SKM-1 treated with dmso at 0.1 percent for 144 hours (cell line): ENCODE measurements around the gene MUC2.

Source experiments
- DNase-seq: peaks from one replicate; lab custom pipeline; 2025; ENCODE audit not compliant: unreplicated experiment; lab: John Stamatoyannopoulos, UW

The MUC2 gene

GRCh38 chr11:1050581-1051355 lies 23.9 kb upstream of the MUC2 start:
- DNase-seq: peak; percentile 46

GRCh38 chr11:1051356-1052132 lies 23.1 kb upstream of the MUC2 start:
- DNase-seq: no peak

GRCh38 chr11:1052133-1053011 lies 22.3 kb upstream of the MUC2 start:
- DNase-seq: no peak

DNA sequence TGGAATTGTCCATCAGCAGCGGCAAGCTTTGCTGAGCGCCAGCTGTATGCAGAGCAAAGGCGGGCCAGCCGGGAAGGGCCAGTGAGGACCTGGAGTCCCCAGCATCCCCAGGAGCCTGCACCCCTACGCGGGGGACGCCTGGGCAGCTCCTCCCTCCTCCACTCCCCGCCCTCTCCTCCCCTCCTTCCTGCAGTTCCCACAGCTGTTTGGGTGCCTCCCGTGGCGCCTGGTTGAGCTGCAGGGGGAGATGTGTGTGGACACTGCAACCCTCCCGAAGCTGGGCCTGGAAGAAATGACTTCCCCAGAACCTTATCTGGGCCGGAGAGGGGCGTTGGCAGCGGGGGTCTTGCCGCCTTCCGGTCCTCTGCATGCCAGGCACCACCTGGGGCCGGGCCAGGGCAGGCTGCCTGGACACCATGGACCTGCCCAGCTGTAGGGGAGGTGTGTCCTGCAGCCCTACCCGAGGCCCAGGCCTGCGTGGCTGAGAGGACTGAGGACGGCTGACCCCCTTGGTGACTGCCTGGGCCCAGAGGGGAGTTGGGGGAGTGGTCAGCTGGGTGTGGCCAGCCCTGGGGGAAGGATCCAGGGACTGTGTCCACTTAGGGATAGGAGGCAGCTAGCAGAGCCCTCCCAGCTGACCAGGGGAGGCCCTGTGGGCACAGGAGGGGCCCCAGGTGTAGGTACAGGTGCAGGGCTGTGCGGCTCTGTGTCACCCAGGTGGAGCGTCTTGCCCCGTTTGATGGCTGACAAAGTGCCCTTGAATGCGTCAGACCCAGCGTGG lies 21.4 kb upstream of the MUC2 start:
- DNase-seq: no peak

DNA sequence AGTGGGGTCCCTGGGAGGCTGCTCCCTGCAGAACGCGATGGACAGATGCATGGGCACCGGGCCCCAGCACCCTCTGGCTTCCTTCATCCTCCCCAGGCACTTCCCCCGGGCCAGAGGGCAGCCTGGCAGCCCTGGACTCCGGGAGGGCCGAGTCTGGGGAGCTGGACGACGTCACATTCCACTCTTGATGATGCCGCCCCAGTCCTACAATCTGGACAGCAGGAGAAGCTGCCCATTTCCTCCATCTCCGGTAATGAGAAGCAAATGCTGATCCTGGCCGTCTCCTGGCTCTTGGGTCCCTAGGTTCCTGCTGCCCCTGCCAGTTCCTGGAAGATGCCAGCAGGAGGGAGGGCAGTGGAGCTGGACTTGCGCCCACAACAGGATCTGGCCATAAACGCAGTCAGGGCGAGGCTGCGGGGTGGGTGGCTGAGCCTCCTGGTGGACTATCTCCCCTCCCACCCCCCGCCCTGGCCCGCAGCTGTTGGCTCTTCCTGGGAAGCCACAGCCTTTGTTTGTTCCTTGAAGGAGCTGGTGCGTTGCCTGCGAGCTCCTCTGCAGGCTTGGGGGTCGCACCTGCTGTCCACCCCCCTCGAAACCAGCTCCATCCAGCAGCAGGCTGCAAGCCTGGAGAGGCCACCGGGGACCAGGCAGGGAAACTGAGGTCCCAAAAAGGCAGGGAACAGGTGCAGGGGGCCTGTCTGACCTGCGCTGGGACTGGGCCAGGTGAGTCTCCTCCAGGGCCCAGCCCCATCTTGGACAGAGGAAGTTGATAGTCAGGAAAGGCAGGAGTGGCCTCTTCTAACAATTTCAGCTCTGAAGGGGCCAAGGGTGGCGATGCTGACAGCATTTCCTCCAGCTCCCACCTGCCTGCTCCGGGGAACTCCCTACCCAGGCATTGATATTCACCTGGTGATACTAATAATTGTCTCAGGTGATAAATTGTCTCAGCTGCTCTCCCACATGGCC lies 20.2 kb upstream of the MUC2 start:
- DNase-seq: no peak

GRCh38 chr11:1055109-1055703 lies 19.5 kb upstream of the MUC2 start:
- DNase-seq: no peak

- DNase-seq: no peak
Measured at GRCh38 chr11:1055990-1056771, 18.5 kb upstream of the MUC2 start.

DNA sequence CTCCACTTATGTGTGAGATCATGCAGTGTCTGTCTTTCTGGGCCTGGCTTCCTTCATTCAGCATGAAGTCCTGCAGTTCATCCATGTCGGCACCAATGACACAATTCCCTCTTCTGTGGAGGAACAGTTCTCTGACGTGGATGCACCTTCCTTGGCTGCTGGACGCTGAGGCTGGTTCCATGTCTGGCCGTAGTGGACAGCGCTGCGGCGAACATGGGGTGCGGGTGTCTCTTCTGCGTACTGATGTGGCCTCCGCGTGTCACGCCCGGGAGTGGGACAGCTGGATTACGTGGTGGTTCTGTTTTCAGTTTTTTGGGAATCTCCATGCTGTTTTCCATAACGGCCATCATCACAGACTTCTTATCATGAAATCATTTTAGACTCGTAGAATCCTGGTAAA lies 16.9 kb upstream of the MUC2 start:
- no peak for DNase-seq

GRCh38 chr11:1059759-1060158 lies 14.9 kb upstream of the MUC2 start:
- DNase-seq: no peak

DNA sequence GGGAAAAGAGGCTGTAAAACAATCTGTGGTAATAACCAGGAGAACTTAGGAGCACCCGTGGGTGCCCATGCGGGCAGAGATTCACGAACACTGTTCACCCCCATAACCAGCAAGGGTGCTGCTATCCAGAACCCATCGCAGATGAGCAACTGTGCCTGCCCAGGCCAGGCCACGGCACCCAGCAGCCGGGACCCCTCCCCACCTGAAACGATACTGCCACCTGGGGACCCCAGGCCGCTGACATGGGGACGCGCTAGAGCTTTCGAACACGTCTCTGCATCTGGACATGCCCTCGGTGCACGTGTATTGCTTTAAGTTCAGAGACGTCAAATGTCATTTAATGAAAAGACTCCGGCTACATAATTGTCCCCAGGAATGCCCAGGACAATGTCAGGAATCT lies 14.3 kb upstream of the MUC2 start:
- DNase-seq: no peak

GRCh38 chr11:1060852-1061616 lies 13.6 kb upstream of the MUC2 start:
- no peak for DNase-seq

- DNase-seq: no peak
Measured at GRCh38 chr11:1062075-1062820, 12.4 kb upstream of the MUC2 start.

DNA sequence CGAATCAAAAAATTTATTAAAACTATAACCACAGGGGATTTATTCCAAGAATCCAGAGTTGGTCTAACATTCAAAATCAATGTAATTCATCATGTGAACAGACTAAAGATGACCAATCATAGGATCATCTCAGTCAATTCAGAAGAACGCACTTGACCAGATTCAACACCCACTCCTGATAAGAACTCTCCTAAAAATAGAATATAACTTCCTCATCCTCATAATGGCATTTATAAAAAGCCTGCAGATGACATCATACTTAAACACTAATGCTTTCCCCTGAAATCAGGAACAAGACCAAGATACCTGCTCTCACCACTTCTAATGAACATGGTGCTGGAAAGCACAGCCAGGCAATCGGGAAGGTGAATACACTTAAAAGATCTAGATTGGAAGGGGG lies 10.5 kb upstream of the MUC2 start:
- DNase-seq: peak; percentile 18

GRCh38 chr11:1067812-1068496 lies 6.7 kb upstream of the MUC2 start:
- no peak for DNase-seq

- DNase-seq: no peak
Measured at GRCh38 chr11:1069740-1070139, 4.9 kb upstream of the MUC2 start.
